Measurements from ENCODE around the gene NTN3. TPM values are rescaled to one million over a fixed set of nuclear protein-coding genes. Genes with fewer than 3 reads are reported as not detected.

NTN3 gene
- total RNA-seq, 2 experiments from 2014 or later, result not detected

DNA sequence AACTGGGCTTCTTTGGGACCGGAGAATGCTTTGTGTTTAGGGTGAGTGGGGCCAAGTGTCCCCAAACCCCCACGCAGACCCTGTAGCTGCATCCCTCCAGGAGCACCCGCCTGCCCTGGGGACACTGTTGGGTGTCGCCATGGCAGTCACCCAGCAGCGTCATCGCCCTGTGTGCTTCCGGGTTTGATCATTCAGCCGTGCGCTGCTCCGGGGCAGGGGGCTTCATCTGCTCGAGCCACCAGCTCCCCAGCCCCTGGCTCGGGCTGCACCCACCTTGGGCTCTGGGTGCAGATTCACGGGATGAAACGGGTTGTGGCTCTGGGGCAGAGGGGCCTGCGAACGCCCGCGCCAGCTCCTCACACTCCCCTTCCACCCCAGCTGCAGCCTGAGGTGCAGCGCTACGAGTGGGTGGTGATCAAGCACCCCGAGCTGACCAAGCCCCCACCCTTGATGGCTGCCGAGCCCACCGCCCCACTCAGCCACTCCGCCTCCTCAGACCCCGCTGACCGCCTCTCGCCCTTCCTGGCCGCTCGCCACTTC lies 28.9 kb downstream of the NTN3 start:
- H3K27me3 Mint-ChIP-seq, result no peaks in the 10 kb centered on the region
- H3K4me1 Mint-ChIP-seq (ENCODE audit: low read depth), result no peaks in the 10 kb centered on the region
- ChIA-PET CTCF (interaction anchor here (1.1 to 2.0 kb wide), 4 partner anchors 14 to 81 kb away, joined by 3 to 10 read pairs (median 6); no protein-coding TSS in a partner anchor), POLR2A (no interaction called here)
- H3K27ac Mint-ChIP-seq, result no peak overlapping the region
- peaks cover 5% of the 10 kb centered on the region for H3K36me3 Mint-ChIP-seq (ENCODE audit: low read depth)
- H3K9me3 Mint-ChIP-seq, result no peaks in the 10 kb centered on the region
- intact Hi-C loops (cut with micrococcal nuclease), result loop anchor here (10.0 kb wide), 1 partner anchor 65 kb away; no protein-coding TSS in a partner anchor
- DNase-seq (no peak), ATAC-seq (no peak)
- TF ChIP-seq CTCF (IDR thresholded peaks at IDR 0.05), result no peak
- no peak overlapping the region for H3K4me3 Mint-ChIP-seq

DNA sequence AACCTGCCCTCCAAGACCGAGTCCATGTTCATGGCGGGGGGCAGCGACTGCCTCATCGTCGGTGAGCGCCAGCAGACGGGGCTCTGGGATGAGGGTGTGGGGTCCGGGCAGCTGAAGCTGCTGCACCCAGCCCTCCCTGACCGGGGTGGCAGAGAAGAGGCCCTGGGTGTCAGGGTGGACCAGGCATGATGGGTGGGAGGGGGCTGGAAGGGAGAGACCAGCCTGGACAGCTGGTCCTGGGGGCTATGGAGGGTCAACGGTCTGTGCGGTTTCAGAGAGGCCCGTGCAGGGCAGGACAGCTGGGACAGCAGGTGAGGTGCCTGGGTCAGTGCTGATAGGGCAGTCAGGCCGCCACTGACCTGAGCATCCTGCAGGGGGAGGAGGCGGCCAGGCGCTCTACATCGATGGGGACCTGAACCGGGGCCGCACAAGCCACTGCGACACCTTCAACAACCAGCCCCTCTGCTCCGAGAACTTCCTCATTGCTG lies 29.4 kb downstream of the NTN3 start:
- intact Hi-C loops (cut with micrococcal nuclease), result loop anchor here (10.0 kb wide), 1 partner anchor 66 kb away; no protein-coding TSS in a partner anchor
- ATAC-seq, result no peak
- H3K4me1 Mint-ChIP-seq (ENCODE audit: low read depth), result no peaks in the 10 kb centered on the region

DNA sequence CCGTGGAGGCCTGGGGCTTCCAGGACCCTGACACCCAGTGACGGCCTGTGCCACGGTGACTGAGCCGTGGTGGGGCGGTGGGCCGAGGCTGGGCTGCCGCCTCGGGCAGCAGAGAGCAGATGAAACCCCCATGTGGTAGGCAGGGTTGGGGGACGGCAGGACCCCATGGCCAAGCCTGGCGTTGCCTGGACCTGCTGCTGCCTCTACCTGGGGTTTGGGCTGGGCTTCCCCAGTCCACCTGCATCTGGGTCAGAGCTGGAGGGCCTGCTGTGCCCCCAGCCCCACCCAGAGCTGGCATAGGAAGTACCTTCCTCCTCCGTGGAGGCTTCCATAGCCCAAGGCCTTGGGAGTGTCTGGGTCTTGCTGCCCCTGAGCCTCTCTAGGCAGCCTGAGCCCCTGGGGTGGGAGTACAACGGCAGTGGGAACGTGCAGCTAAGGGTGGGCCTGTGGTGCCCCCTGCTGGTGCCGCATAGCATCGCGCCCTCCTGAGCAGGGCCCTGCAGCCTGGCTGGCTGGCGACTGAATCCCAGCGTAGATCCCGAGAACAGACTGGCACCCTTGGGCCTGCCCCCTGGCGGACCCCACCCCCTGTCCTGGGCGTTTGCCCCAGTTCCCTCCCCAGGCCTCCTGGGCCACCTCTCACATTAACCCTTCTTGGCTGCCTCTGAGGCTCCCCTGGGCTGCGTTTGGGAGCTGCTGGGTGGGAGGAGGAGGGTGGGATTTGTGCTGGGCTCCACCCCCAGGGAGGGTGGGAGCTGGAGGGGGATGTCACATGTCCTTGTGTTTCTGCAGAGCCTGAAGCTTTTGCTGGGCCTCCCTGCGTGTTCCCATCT lies 30.0 kb downstream of the NTN3 start:
- peak; percentile 87 for DNase-seq
- intact Hi-C loops (cut with micrococcal nuclease), result loop anchor here (10.0 kb wide), 1 partner anchor 66 kb away; no protein-coding TSS in a partner anchor
- TF ChIP-seq CTCF (IDR thresholded peaks at IDR 0.05), result peak; percentile 89
- no peaks in the 10 kb centered on the region for H3K4me1 Mint-ChIP-seq (ENCODE audit: low read depth)
- POLR2A ChIA-PET, result interaction anchor here (1.0 kb wide), 1 partner anchor 12 kb away, joined by 4 read pairs; the partner anchor contains the start of gene ATP6V0C
- H3K9me3 Mint-ChIP-seq, result no peaks in the 10 kb centered on the region
- H3K4me3 Mint-ChIP-seq, result no peak overlapping the region
- CTCF ChIA-PET, result interaction anchor here (0.6 to 2.0 kb wide), 25 partner anchors 10 to 307 kb away, joined by 3 to 10 read pairs (median 4); partner anchors contain the start of genes ABCA3, AMDHD2, ATP6V0C and CCNF
- ATAC-seq, result peak; percentile 99
- H3K36me3 Mint-ChIP-seq (ENCODE audit: low read depth), result peaks cover 5% of the 10 kb centered on the region
- no peak overlapping the region for H3K27ac Mint-ChIP-seq
- no peaks in the 10 kb centered on the region for H3K27me3 Mint-ChIP-seq

More for the DNA sequence above, 29.4 kb downstream of the NTN3 start:
- ChIA-PET CTCF (interaction anchor here (0.6 to 2.0 kb wide), 17 partner anchors 9 to 306 kb away, joined by 3 to 10 read pairs (median 4); partner anchors contain the start of genes AMDHD2, CCNF and TEDC2), POLR2A (no interaction called here)
- H3K27ac Mint-ChIP-seq, result no peak overlapping the region
- H3K4me3 Mint-ChIP-seq, result no peak overlapping the region
- DNase-seq, result no peak
- no peaks in the 10 kb centered on the region for H3K9me3 Mint-ChIP-seq
- TF ChIP-seq CTCF (IDR thresholded peaks at IDR 0.05), result no peak
- H3K27me3 Mint-ChIP-seq, result no peaks in the 10 kb centered on the region
- H3K36me3 Mint-ChIP-seq (ENCODE audit: low read depth), result peaks cover 5% of the 10 kb centered on the region

GRCh38 chr16:2501946-2502895 lies 31.1 kb downstream of the NTN3 start:
- H3K9me3 Mint-ChIP-seq, result no peaks in the 10 kb centered on the region
- DNase-seq (no peak), ATAC-seq (no peak)
- no peaks in the 10 kb centered on the region for H3K4me1 Mint-ChIP-seq (ENCODE audit: low read depth)
- CTCF ChIA-PET, result interaction anchor here (0.7 to 2.0 kb wide), 19 partner anchors 11 to 308 kb away, joined by 3 to 10 read pairs (median 4); partner anchors contain the start of genes ABCA3, AMDHD2, ATP6V0C and CCNF
- H3K27me3 Mint-ChIP-seq, result no peaks in the 10 kb centered on the region
- POLR2A ChIA-PET, result interaction anchor here (1.0 kb wide), 1 partner anchor 11 kb away, joined by 4 read pairs; the partner anchor contains the start of gene ATP6V0C
- intact Hi-C loops (cut with micrococcal nuclease), result loop anchor here (10.0 kb wide), 1 partner anchor 67 kb away; no protein-coding TSS in a partner anchor
- no peak overlapping the region for H3K4me3 Mint-ChIP-seq
- TF ChIP-seq CTCF (IDR thresholded peaks at IDR 0.05), result no peak
- H3K27ac Mint-ChIP-seq, result no peak overlapping the region
- H3K36me3 Mint-ChIP-seq (ENCODE audit: low read depth), result peaks cover 3% of the 10 kb centered on the region
